NB4 (cell line): ENCODE measurements around the gene CWF19L2.

Experiments used
- MYC ChIP-seq: IDR thresholded peaks from 2 replicates; pipeline ENCODE4 v1.6.1; 2011; ENCODE audit warnings: low read depth, low read length
- POLR2A ChIP-seq: IDR thresholded peaks from 2 replicates; pipeline ENCODE4 v1.6.1; 2011; ENCODE audit warnings: mild to moderate bottlenecking; ENCODE audit not compliant: insufficient read length; ENCODE audit errors: extremely low read depth
- TF ChIP-seq, protein P1 (sequence below): IDR thresholded peaks from one replicate; pipeline ENCODE4 v1.5.1; 2012; ENCODE audit warnings: low read depth, low read length
- TF ChIP-seq, protein P2 (sequence below): IDR thresholded peaks from 2 replicates; pipeline ENCODE4 v1.6.1; 2011; ENCODE audit warnings: low read depth, low read length

DNA sequence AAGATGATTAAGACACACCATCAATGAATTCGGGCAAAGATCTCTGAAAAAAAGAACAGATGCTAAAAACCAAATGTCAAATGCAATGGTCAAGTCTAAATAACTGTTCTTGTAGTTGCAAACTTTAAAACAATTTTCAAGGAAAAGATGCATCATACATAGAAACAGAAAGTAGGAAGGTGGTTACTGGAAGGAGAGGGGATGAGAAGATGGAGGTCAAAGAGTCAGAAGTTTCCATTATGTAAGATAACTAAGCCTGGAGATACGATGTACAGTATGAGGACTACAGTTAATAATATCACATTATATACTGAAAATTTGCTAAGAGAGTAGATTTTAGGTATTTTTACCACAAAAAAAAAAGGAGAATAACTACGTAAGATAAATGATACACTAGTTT is 27.1 kb downstream of the CWF19L2 start:
- TF ChIP-seq, protein P1, sequence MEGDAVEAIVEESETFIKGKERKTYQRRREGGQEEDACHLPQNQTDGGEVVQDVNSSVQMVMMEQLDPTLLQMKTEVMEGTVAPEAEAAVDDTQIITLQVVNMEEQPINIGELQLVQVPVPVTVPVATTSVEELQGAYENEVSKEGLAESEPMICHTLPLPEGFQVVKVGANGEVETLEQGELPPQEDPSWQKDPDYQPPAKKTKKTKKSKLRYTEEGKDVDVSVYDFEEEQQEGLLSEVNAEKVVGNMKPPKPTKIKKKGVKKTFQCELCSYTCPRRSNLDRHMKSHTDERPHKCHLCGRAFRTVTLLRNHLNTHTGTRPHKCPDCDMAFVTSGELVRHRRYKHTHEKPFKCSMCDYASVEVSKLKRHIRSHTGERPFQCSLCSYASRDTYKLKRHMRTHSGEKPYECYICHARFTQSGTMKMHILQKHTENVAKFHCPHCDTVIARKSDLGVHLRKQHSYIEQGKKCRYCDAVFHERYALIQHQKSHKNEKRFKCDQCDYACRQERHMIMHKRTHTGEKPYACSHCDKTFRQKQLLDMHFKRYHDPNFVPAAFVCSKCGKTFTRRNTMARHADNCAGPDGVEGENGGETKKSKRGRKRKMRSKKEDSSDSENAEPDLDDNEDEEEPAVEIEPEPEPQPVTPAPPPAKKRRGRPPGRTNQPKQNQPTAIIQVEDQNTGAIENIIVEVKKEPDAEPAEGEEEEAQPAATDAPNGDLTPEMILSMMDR = no peak
- TF ChIP-seq POLR2A (no peak), MYC (no peak)
- TF ChIP-seq, protein P2, sequence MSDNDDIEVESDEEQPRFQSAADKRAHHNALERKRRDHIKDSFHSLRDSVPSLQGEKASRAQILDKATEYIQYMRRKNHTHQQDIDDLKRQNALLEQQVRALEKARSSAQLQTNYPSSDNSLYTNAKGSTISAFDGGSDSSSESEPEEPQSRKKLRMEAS = no peak
